Activated CD4-positive, alpha-beta memory T cell treated with anti-CD3 and anti-CD28 coated beads for 36 hours (primary cell): ENCODE results near the gene ALKAL2. TPM values are rescaled to one million over a fixed set of nuclear protein-coding genes. Genes with fewer than 3 reads are reported as not detected.
A peak's percentile ranks its signal among the peaks of the same experiment; 100 is the strongest.

Experiments used
- CTCF ChIA-PET: fragments of 350-600 bp; sonication (Branson Sonifier 250); formaldehyde crosslinking; loops from one replicate; lab custom pipeline; 2021; ENCODE audit warnings: antibody characterized with exemption, inconsistent platforms; lab: Charles Lee
- POLR2A ChIA-PET: fragments of 350-600 bp; sonication (Branson Sonifier 250); formaldehyde crosslinking; loops from one replicate; lab custom pipeline; 2021; ENCODE audit warnings: antibody characterized with exemption; lab: Charles Lee
- DNase-seq: peaks from one replicate; pipeline ENCODE4 v3.0.0-alpha.2; 2020
- H3K27ac Mint-ChIP-seq: one replicate; pipeline ENCODE4 v1.8.0; 2021; ENCODE audit warnings: mixed read lengths
- H3K27me3 Mint-ChIP-seq: one replicate; pipeline ENCODE4 v1.8.0; 2021; ENCODE audit warnings: mixed read lengths
- H3K36me3 Mint-ChIP-seq: one replicate; pipeline ENCODE4 v1.8.0; 2021; ENCODE audit warnings: mixed read lengths
- H3K4me1 Mint-ChIP-seq: one replicate; pipeline ENCODE4 v1.8.0; 2021; ENCODE audit warnings: low read depth, mixed read lengths
- H3K4me3 Mint-ChIP-seq: one replicate; pipeline ENCODE4 v1.8.0; 2021; ENCODE audit warnings: mild to moderate bottlenecking, mixed read lengths
- H3K9me3 Mint-ChIP-seq: one replicate; pipeline ENCODE4 v1.8.0; 2021; ENCODE audit warnings: mixed read lengths
- intact Hi-C: fragments of 100-400 bp; cut with micrococcal nuclease; formaldehyde crosslinking; loops from one replicate; pipeline ENCODE4 v1.15.1; 2023
- total RNA-seq, 2 experiments: library from RNA; stranded (reverse); gene quantifications; one replicate each; pipeline ENCODE4 v1.2.3, GENCODE V29; 2021

The ALKAL2 gene
- total RNA-seq, 2 experiments from 2014 or later, result not detected

DNA sequence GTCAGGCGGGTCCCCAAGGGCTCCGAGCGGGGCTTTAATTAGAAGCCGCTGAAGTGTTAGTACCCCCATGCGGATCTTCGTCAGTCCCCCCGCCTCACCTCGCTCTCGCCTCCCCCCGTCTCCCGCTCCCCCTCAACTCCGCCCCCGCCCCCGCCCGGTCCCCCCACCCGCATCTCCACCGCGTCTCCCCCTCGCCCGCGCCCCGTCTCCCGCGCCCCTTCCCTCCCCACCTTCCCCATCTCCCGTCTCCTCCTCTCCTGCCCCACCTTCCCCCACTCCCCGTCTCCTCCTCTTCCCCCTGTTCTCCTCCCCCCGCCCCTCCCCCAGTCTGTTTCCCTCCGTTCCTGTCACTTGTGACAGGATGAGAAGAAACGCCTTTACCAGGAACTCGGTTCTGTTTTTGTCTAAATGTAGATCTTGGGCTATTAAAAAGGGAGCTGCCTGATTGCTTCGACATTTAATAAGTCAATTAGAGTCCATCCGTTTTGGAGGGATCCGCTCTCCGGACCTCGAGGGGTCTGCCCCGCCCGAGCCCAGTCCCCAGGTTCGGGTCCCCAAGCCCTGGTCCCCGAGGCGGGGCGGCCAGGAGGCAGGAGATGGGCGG is 969 bp upstream of the ALKAL2 start:
- intact Hi-C loops, result no loop called here
- H3K4me3 Mint-ChIP-seq, result peak overlapping the region; percentile 32
- peaks cover 27% of the 10 kb centered on the region for H3K27me3 Mint-ChIP-seq
- no peak for DNase-seq
- no peaks in the 10 kb centered on the region for H3K36me3 Mint-ChIP-seq
- H3K4me1 Mint-ChIP-seq, result peaks cover 3% of the 10 kb centered on the region
- ChIA-PET POLR2A (no interaction called here), CTCF (interaction anchor here (0.8 to 2.2 kb wide), 2 partner anchors 42 to 348 kb away, joined by 3 to 9 read pairs; no protein-coding TSS in a partner anchor)
- no peak overlapping the region for H3K27ac Mint-ChIP-seq
- no peaks in the 10 kb centered on the region for H3K9me3 Mint-ChIP-seq

GRCh38 chr2:287471-287885 is 413 bp downstream of the ALKAL2 start:
- ChIA-PET CTCF (no interaction called here), POLR2A (interaction anchor here (0.6 kb wide), 1 partner anchor 30 kb away, joined by 3 read pairs; no protein-coding TSS in a partner anchor)
- intact Hi-C loops, result no loop called here
- H3K4me1 Mint-ChIP-seq, result peaks cover 3% of the 10 kb centered on the region
- no peaks in the 10 kb centered on the region for H3K9me3 Mint-ChIP-seq
- peaks cover 5% of the 10 kb centered on the region for H3K36me3 Mint-ChIP-seq
- no peak overlapping the region for H3K4me3 Mint-ChIP-seq
- no peak overlapping the region for H3K27ac Mint-ChIP-seq
- no peak for DNase-seq
- peaks cover 27% of the 10 kb centered on the region for H3K27me3 Mint-ChIP-seq

DNA sequence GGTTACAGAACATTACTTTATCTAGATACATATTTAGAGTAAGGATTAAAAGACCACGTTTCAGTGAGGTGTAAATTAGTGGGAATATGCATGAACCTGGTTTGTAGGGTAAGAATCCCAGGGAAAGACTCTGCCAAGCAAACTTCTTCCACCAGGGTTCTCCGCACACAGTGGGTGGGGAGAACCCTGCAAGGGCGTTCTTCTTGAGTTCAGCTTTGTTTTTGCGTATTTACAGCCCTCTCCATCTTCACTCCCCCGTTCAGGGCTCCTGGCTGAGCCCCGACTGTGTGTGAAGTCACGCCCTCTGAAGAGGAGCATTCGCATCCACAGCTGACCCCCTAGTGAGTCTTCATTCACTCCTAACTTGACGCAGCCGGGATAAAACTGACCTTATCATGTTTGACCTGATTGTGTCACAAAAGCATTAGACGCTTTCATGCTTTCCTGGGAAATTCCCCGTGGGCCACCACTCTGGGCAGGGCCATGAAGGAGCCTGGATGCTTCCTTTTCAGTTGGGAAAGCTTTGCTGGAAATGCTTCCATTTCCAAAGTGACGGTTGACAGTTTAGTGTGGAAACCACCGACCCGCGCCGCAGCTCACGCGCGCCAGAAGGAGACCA is 1.0 kb downstream of the ALKAL2 start:
- peaks cover 8% of the 10 kb centered on the region for H3K36me3 Mint-ChIP-seq
- no peak overlapping the region for H3K27ac Mint-ChIP-seq
- ChIA-PET POLR2A (interaction anchor here (0.6 to 1.3 kb wide), 2 partner anchors 20 to 31 kb away, joined by 3 to 4 read pairs; no protein-coding TSS in a partner anchor), CTCF (interaction anchor here (1.0 kb wide), 1 partner anchor 10 kb away, joined by 5 read pairs; no protein-coding TSS in a partner anchor)
- DNase-seq, result no peak
- H3K27me3 Mint-ChIP-seq, result peaks cover 27% of the 10 kb centered on the region
- H3K4me1 Mint-ChIP-seq, result peaks cover 3% of the 10 kb centered on the region
- no peaks in the 10 kb centered on the region for H3K9me3 Mint-ChIP-seq
- intact Hi-C loops, result no loop called here
- no peak overlapping the region for H3K4me3 Mint-ChIP-seq

- Mint-ChIP-seq H3K4me1 (peaks cover 3% of the 10 kb centered on the region), H3K4me3 (no peak overlapping the region), H3K36me3 (peaks cover 16% of the 10 kb centered on the region), H3K27me3 (peaks cover 25% of the 10 kb centered on the region), H3K9me3 (no peaks in the 10 kb centered on the region), H3K27ac (no peak overlapping the region)
- DNase-seq, result no peak
- CTCF ChIA-PET, result interaction anchor here (0.6 to 1.0 kb wide), 3 partner anchors 9 to 381 kb away, joined by 3 to 5 read pairs (median 3); no protein-coding TSS in a partner anchor
- POLR2A ChIA-PET, result interaction anchor here (0.7 to 1.3 kb wide), 2 partner anchors 19 to 172 kb away, joined by 3 to 4 read pairs; no protein-coding TSS in a partner anchor
- intact Hi-C loops, result no loop called here
Measured at GRCh38 chr2:286035-286434, 1.9 kb downstream of the ALKAL2 start.

- ChIA-PET POLR2A (interaction anchor here (1.3 kb wide), 1 partner anchor 18 kb away, joined by 4 read pairs; no protein-coding TSS in a partner anchor), CTCF (interaction anchor here (1.0 kb wide), 2 partner anchors 9 to 39 kb away, joined by 3 to 5 read pairs; no protein-coding TSS in a partner anchor)
- peaks cover 3% of the 10 kb centered on the region for H3K4me1 Mint-ChIP-seq
- no peaks in the 10 kb centered on the region for H3K9me3 Mint-ChIP-seq
- intact Hi-C loops, result no loop called here
- peaks cover 16% of the 10 kb centered on the region for H3K36me3 Mint-ChIP-seq
- peaks cover 20% of the 10 kb centered on the region for H3K27me3 Mint-ChIP-seq
- H3K4me3 Mint-ChIP-seq, result no peak overlapping the region
- no peak overlapping the region for H3K27ac Mint-ChIP-seq
- DNase-seq, result no peak
Measured at GRCh38 chr2:285531-285930, 2.4 kb downstream of the ALKAL2 start.

GRCh38 chr2:284896-285492 is 2.9 kb downstream of the ALKAL2 start:
- ChIA-PET CTCF (no interaction called here), POLR2A (interaction anchor here (0.9 kb wide), 1 partner anchor 34 kb away, joined by 5 read pairs; no protein-coding TSS in a partner anchor)
- H3K9me3 Mint-ChIP-seq, result no peaks in the 10 kb centered on the region
- H3K27me3 Mint-ChIP-seq, result peaks cover 17% of the 10 kb centered on the region
- peaks cover 1% of the 10 kb centered on the region for H3K4me1 Mint-ChIP-seq
- intact Hi-C loops, result no loop called here
- no peak for DNase-seq
- peaks cover 18% of the 10 kb centered on the region for H3K36me3 Mint-ChIP-seq
- H3K4me3 Mint-ChIP-seq, result no peak overlapping the region
- no peak overlapping the region for H3K27ac Mint-ChIP-seq

DNA sequence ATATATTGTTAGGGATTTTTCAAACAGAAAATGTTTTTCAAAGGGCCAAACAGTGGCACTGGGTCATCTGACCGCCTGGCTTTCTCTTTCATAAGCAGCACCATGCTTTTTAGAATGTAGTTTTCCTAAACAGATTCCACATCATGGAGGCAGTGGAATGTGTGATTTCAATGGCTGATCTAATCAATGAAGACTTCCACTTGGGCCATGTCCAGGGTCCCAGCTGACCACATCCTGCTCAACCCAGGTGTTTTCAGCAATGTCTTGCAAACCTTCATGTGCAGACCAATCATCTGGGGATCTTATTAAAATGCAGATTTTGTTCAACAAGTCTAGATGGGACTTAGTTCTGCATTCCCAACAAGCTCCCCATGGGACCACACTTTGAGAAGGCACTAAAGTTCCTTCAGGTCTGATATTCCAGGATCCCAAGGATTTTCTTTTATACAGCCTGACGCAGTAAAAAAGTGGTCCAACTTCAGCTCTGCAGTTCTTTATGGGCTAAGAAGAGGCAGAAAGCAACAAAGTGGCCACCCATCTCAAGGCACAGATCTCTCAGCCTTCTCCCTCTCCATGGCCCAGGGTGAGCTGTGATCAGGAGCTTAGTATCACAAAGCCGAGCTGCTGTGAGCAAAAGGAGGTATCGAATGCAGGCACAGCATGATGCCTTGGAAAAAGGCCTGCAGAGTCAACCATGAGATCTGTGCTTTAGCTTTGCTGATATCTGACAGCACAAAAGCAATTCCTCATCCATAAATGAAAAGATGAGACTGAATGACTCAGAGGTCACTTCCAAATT is 3.7 kb downstream of the ALKAL2 start:
- Mint-ChIP-seq H3K36me3 (peaks cover 23% of the 10 kb centered on the region), H3K9me3 (no peaks in the 10 kb centered on the region), H3K27ac (no peak overlapping the region), H3K27me3 (peaks cover 11% of the 10 kb centered on the region), H3K4me3 (no peak overlapping the region), H3K4me1 (no peaks in the 10 kb centered on the region)
- intact Hi-C loops, result no loop called here
- POLR2A ChIA-PET, result interaction anchor here (0.9 kb wide), 1 partner anchor 35 kb away, joined by 5 read pairs; no protein-coding TSS in a partner anchor
- CTCF ChIA-PET, result interaction anchor here (1.0 kb wide), 1 partner anchor 37 kb away, joined by 6 read pairs; no protein-coding TSS in a partner anchor
- no peak for DNase-seq

DNA sequence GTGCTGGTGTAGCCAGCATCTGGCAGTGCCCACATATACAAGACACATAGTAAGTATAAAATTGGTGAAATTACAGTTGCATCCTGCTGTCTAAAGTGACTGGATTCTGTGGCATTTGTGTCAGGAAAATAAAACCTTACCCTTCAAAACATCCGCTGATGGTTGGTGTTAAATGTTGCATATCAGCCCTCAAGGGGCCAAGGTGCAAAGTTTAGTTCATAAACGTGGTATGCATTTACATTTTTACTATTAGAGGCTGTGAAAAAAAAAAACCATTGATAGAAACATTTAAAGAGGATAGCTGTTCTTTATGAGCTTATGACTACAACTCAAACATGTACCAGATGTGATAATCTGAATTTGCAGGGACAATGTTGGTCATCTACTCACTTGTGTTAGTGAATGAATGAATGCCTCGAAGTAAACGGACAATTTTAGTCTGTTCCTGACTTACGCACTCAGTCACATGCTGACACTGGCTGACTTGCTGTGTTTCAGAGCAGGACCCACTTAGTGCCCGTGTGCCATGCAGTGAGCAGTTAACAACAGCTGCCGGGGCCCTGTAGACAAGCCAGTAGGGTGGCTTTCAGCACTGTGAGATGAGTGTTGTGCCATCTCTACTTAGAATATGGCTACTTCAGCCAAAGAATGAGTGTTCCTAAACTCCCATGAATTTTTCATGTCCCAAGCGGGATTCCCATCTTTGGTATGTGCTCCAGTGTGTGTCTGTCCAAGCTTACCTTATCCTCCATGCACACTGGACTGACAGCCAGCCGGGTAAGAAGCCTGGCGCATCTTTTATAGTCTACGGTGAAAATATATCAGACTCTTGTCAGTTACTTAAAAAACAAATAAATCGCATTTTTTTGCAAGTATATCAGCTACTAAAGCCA is 5.3 kb downstream of the ALKAL2 start:
- Mint-ChIP-seq H3K36me3 (peaks cover 33% of the 10 kb centered on the region), H3K4me1 (no peaks in the 10 kb centered on the region), H3K27ac (no peak overlapping the region), H3K9me3 (no peaks in the 10 kb centered on the region), H3K27me3 (peaks cover 11% of the 10 kb centered on the region), H3K4me3 (no peak overlapping the region)
- intact Hi-C loops, result no loop called here
- DNase-seq, result no peak
- ChIA-PET POLR2A (no interaction called here), CTCF (interaction anchor here (0.6 kb wide), 1 partner anchor 44 kb away, joined by 3 read pairs; no protein-coding TSS in a partner anchor)

- no peak overlapping the region for H3K27ac Mint-ChIP-seq
- no peaks in the 10 kb centered on the region for H3K4me1 Mint-ChIP-seq
- no peaks in the 10 kb centered on the region for H3K9me3 Mint-ChIP-seq
- H3K4me3 Mint-ChIP-seq, result no peak overlapping the region
- POLR2A ChIA-PET, result no interaction called here
- no peak for DNase-seq
- intact Hi-C loops, result no loop called here
- peaks cover 42% of the 10 kb centered on the region for H3K36me3 Mint-ChIP-seq
- CTCF ChIA-PET, result interaction anchor here (0.6 kb wide), 1 partner anchor 39 kb away, joined by 3 read pairs; no protein-coding TSS in a partner anchor
- H3K27me3 Mint-ChIP-seq, result peaks cover 6% of the 10 kb centered on the region
Measured at GRCh38 chr2:281381-281780, 6.5 kb downstream of the ALKAL2 start.

DNA sequence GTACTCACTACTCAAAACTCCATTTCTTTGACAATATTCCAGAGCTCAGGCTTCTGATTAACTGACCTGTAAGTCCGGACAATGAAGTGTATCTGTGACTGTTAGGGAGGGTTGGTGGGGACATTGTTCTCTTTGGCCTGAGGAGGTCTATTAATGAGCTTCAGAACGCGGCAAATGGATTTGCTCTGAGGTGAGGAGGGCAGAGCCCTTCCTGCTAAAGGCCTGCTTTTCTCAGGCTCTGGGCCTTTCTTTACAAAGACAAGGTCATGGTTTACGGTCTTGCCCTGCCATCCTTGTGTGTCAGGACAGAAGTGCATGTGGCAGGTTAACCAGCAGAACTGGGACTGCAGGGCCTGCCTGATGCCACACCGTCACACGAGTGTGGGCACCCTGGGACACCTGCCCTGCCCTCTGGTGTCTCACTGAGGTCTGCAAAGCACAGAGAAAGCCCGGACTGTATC is 7.2 kb downstream of the ALKAL2 start:
- peaks cover 46% of the 10 kb centered on the region for H3K36me3 Mint-ChIP-seq
- POLR2A ChIA-PET, result no interaction called here
- no peaks in the 10 kb centered on the region for H3K4me1 Mint-ChIP-seq
- H3K9me3 Mint-ChIP-seq, result no peaks in the 10 kb centered on the region
- no peak overlapping the region for H3K27ac Mint-ChIP-seq
- no peak overlapping the region for H3K4me3 Mint-ChIP-seq
- H3K27me3 Mint-ChIP-seq, result peaks cover 2% of the 10 kb centered on the region
- intact Hi-C loops, result no loop called here
- no peak for DNase-seq
- CTCF ChIA-PET, result no interaction called here
